Measurements from ENCODE around the gene CCL7. TPM values are rescaled to one million over a fixed set of nuclear protein-coding genes. Genes with fewer than 3 reads are reported as not detected.

The CCL7 gene
- total RNA-seq, 2 experiments from 2014 or later = not detected

DNA sequence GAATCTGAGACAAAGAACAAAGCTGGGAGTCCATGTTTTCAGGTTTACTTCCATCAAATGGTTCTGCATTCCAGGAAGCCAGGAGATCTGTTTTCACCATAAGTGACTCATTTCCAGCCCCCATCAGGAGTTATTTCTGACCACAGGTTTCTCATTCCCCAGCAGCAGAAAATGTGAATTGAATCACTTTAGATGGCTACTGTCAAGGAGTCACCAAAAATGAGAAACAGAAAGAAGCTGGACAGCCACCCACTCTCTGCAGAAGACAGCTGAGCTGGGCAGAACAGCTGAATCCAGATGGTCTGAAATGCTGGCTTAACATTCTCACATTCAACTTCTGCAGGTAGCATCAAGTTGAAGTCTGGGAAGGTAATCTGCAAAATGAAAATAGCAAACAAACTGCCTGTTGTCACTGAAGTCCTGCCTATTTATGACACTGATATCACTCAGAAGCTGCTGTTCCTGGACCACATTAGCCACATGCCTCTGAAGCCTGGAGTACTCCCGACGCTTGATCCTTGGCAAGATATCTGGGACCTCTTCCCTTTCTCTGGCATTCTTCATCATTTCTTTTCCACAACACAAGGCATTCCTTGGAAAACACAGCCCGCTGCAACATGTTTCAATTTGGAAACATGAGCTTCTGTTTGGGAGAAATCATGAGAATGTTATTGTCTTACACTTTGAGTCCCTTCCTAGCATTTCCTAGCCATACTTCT, 30.8 kb downstream of the CCL7 start:
- Mint-ChIP-seq H3K36me3 (no peaks in the 10 kb centered on the region), H3K4me3 (no peak overlapping the region), H3K4me1 (ENCODE audit: low read depth) (no peaks in the 10 kb centered on the region), H3K9me3 (peaks cover 2% of the 10 kb centered on the region), H3K27ac (no peak overlapping the region), H3K27me3 (peaks cover 18% of the 10 kb centered on the region)
- ChIA-PET CTCF (interaction anchor here (1.0 to 1.4 kb wide), 2 partner anchors 13 to 100 kb away, joined by 3 to 6 read pairs; no protein-coding TSS in a partner anchor), POLR2A (no interaction called here)
- intact Hi-C loops (cut with micrococcal nuclease) = no loop called here
- DNase-seq = no peak

DNA sequence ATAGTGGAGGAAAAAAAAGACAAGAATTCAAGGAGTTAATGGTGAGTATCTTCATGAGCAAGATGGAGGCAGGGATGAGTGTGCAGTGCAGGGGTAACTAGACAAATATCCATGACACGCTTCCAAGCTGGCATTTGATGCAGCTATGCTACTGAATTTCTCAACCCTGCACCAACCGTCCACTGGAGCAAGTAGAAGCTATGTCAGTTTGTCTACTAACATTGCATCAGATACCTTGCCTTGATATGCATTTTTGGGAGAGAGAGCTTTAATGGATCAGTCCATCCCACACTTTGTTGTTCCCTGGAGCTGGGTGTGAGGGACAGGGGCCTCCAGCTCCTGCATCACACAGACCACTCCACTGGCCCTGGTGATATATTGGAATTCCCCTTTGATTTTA, 32.0 kb downstream of the CCL7 start:
- intact Hi-C loops (cut with micrococcal nuclease) = no loop called here
- Mint-ChIP-seq H3K27ac (no peak overlapping the region), H3K4me1 (ENCODE audit: low read depth) (no peaks in the 10 kb centered on the region), H3K36me3 (no peaks in the 10 kb centered on the region), H3K27me3 (peaks cover 22% of the 10 kb centered on the region), H3K4me3 (no peak overlapping the region), H3K9me3 (no peaks in the 10 kb centered on the region)
- no peak for DNase-seq
- POLR2A ChIA-PET = no interaction called here
- CTCF ChIA-PET = interaction anchor here (1.3 to 1.4 kb wide), 2 partner anchors 101 to 130 kb away, joined by 3 to 6 read pairs; no protein-coding TSS in a partner anchor

DNA sequence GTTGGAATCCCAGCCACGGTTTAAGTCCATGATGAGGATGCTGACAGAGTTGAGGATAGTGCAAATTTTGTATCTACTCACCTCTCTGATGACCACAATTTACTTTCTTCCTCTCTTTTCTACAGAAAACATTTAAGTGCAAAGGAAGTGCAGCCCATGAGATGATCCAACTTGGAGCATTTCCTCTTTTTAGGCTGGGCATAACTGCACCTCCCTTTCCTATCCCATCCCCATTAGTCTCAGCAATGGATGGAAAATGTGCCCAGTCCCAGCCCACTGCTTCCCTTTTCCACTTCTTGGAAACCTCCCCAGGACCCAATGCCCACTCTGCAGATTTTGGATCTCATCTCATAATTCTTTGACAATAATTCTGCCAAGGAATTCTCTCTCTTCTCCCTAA, 32.6 kb downstream of the CCL7 start:
- no peaks in the 10 kb centered on the region for H3K4me1 Mint-ChIP-seq (ENCODE audit: low read depth)
- H3K4me3 Mint-ChIP-seq = no peak overlapping the region
- POLR2A ChIA-PET = no interaction called here
- H3K27ac Mint-ChIP-seq = no peak overlapping the region
- DNase-seq = no peak
- intact Hi-C loops (cut with micrococcal nuclease) = no loop called here
- H3K27me3 Mint-ChIP-seq = peaks cover 22% of the 10 kb centered on the region
- no peaks in the 10 kb centered on the region for H3K36me3 Mint-ChIP-seq
- CTCF ChIA-PET = interaction anchor here (1.3 kb wide), 1 partner anchor 131 kb away, joined by 3 read pairs; no protein-coding TSS in a partner anchor
- no peaks in the 10 kb centered on the region for H3K9me3 Mint-ChIP-seq

DNA sequence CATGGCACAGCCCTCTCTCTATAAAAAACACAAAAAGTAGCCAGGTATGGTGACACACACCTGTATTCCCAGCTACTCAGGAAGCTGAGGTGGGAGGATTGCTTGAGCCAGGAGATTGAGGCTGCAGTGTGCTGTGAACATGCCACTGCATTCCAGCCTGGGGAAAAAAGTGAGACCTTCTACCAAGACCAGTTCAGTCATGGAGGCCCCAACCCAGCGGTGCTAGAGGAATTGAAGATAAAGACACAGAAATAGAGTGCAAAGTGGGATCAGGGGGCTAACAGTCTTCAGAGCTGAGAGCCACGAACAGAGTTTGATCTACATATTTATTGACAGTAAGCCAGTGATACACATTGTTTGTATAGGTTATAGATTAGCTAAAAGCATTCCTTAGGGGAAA, 33.6 kb downstream of the CCL7 start:
- H3K4me1 Mint-ChIP-seq (ENCODE audit: low read depth) = no peaks in the 10 kb centered on the region
- H3K36me3 Mint-ChIP-seq = no peaks in the 10 kb centered on the region
- DNase-seq = no peak
- H3K27ac Mint-ChIP-seq = no peak overlapping the region
- H3K27me3 Mint-ChIP-seq = peaks cover 20% of the 10 kb centered on the region
- CTCF ChIA-PET = no interaction called here
- intact Hi-C loops (cut with micrococcal nuclease) = no loop called here
- H3K9me3 Mint-ChIP-seq = no peaks in the 10 kb centered on the region
- POLR2A ChIA-PET = no interaction called here
- no peak overlapping the region for H3K4me3 Mint-ChIP-seq

DNA sequence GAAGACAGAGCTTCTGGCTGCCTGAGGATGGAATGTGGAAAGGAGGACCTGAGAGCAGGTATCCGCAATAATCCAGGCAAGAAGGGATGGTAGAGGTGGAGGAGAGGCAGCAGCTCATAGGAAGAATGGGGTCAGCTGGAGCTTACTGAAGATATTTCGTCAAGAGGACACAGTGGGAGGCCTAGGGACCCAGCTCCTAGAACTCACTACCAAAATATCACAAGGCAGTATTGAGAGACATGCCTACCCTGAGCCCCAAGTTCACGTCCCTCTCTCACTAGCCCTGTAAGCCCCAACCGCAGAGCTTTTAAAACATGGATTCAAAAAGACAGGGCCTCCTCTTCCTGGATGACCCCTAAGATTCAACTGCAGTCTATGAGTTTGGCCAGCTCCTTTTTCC, 35.0 kb downstream of the CCL7 start:
- POLR2A ChIA-PET = no interaction called here

DNA sequence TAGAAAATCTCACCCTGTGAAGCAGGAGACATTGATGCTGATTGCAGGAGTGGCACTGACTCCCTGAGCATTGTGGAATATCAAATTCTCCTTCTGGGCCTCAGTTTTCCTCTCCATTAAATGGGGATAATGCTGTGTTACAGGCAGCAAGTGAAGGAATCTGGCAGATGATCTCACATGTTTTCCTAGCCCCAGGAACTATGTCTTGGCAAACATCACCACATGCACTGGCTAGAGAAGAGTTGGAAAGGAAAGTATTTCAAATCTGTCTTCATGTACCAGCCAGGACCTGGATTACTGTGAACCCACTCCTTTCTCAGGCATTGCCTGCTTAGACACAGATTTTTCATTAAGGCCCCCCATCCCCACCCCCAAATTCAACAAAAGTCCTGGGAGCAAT, 35.6 kb downstream of the CCL7 start:
- CTCF ChIA-PET = interaction anchor here (1.6 kb wide), 1 partner anchor 55 kb away, joined by 3 read pairs; no protein-coding TSS in a partner anchor
- no peak for DNase-seq
- intact Hi-C loops (cut with micrococcal nuclease) = no loop called here
- Mint-ChIP-seq H3K27me3 (peaks cover 14% of the 10 kb centered on the region), H3K9me3 (no peaks in the 10 kb centered on the region), H3K4me1 (ENCODE audit: low read depth) (no peaks in the 10 kb centered on the region), H3K4me3 (no peak overlapping the region), H3K36me3 (no peaks in the 10 kb centered on the region), H3K27ac (no peak overlapping the region)
- POLR2A ChIA-PET = no interaction called here

More for the DNA sequence above, 35.0 kb downstream of the CCL7 start:
- no peak overlapping the region for H3K27ac Mint-ChIP-seq
- no peaks in the 10 kb centered on the region for H3K36me3 Mint-ChIP-seq
- H3K9me3 Mint-ChIP-seq = no peaks in the 10 kb centered on the region
- no peaks in the 10 kb centered on the region for H3K4me1 Mint-ChIP-seq (ENCODE audit: low read depth)
- no peak overlapping the region for H3K4me3 Mint-ChIP-seq
- CTCF ChIA-PET = interaction anchor here (1.6 kb wide), 1 partner anchor 56 kb away, joined by 3 read pairs; no protein-coding TSS in a partner anchor
- intact Hi-C loops (cut with micrococcal nuclease) = no loop called here
- peaks cover 14% of the 10 kb centered on the region for H3K27me3 Mint-ChIP-seq
- no peak for DNase-seq

DNA sequence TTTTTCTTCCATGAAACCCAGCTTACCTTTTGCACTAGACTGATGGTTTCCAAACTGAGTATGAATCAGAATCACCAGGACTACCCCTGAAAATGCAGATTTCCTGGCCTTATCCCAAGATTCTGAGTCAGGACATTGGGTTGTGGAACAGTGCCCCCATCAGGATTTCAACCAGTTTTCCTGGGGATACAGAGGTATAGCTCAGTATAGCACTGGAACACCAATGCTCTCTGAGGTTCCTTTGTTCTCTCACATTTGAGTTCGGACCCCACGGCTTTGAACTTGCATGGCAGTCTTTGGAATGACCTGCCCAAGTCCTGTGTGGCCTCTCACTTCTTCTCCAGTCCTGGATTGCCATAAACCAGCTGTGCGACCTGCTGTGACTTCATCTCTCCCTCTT, 36.4 kb downstream of the CCL7 start:
- Mint-ChIP-seq H3K4me3 (no peak overlapping the region), H3K27ac (no peak overlapping the region), H3K9me3 (no peaks in the 10 kb centered on the region), H3K4me1 (ENCODE audit: low read depth) (no peaks in the 10 kb centered on the region), H3K36me3 (no peaks in the 10 kb centered on the region), H3K27me3 (peaks cover 15% of the 10 kb centered on the region)
- intact Hi-C loops (cut with micrococcal nuclease) = no loop called here
- CTCF ChIA-PET = no interaction called here
- no peak for DNase-seq
- POLR2A ChIA-PET = no interaction called here

DNA sequence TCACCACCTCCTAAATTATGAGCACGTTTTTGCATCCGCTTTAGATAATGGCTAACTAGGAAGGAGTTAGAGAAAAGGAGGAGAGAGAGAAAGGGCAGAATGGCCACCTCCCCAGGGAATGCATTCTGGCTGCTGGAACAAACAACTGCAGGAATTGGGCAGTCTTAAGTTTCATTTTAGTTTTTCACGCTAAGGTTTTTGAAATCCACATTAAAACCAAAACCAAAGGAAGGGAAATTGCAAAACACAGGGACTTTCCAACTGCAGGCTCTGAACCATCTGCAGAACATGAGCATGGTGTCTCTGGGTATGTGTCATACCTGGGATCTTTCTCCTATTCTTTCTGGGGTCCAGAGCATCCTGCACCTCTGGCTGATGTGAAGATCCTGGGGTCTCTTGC, 37.1 kb downstream of the CCL7 start:
- Mint-ChIP-seq H3K9me3 (no peaks in the 10 kb centered on the region), H3K36me3 (no peaks in the 10 kb centered on the region), H3K27me3 (peaks cover 17% of the 10 kb centered on the region), H3K27ac (no peak overlapping the region), H3K4me3 (no peak overlapping the region), H3K4me1 (ENCODE audit: low read depth) (no peaks in the 10 kb centered on the region)
- CTCF ChIA-PET = no interaction called here
- POLR2A ChIA-PET = no interaction called here
- intact Hi-C loops (cut with micrococcal nuclease) = no loop called here
- DNase-seq = no peak

DNA sequence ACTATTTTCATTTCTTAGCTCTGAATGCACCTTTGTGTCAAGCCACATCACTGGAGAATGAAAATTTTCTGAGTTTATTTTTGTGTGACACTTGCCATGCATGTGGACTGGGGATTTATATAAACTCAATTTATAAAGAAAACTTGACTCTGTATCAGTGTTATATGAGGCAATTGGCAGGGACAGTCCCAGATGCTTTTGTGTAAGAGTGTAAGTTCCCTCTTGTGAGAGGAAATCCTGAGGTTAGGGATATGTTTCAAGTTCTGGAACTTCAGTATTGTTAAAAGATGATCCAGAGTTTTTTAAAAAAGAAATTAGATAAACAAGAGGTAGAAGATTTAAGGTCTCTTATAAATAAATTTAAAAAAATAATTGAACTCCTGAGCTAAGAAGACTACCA, 38.4 kb downstream of the CCL7 start:
- no peak overlapping the region for H3K4me3 Mint-ChIP-seq
- no peak for DNase-seq
- ChIA-PET POLR2A (no interaction called here), CTCF (interaction anchor here (0.8 kb wide), 1 partner anchor 53 kb away, joined by 3 read pairs; no protein-coding TSS in a partner anchor)
- no peaks in the 10 kb centered on the region for H3K9me3 Mint-ChIP-seq
- H3K27me3 Mint-ChIP-seq = peaks cover 20% of the 10 kb centered on the region
- H3K4me1 Mint-ChIP-seq (ENCODE audit: low read depth) = no peaks in the 10 kb centered on the region
- no peaks in the 10 kb centered on the region for H3K36me3 Mint-ChIP-seq
- no peak overlapping the region for H3K27ac Mint-ChIP-seq
- intact Hi-C loops (cut with micrococcal nuclease) = no loop called here

DNA sequence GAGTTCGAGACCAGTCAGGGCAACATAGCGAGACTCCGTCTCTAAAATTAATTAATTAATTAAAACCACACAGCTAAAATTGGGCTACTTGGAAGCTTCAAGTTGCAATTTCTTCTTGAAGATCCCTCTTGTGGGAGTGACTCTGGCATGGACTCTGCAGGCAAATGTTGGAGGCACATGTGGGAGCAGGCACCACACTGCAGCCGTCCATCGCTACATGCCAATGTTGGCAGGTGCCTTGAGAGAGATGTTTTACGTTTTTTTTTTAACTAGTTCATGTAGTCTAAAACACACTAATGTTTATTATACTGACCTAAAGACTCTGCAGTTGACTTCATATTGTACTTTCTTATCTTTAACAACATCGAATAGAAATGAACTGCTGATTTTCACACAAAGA, 41.3 kb downstream of the CCL7 start:
- CTCF ChIA-PET = interaction anchor here (0.6 kb wide), 1 partner anchor 28 kb away, joined by 4 read pairs; no protein-coding TSS in a partner anchor
- POLR2A ChIA-PET = no interaction called here
- DNase-seq = no peak
- Mint-ChIP-seq H3K9me3 (no peaks in the 10 kb centered on the region), H3K27ac (no peak overlapping the region), H3K4me1 (ENCODE audit: low read depth) (no peaks in the 10 kb centered on the region), H3K36me3 (no peaks in the 10 kb centered on the region), H3K4me3 (no peak overlapping the region), H3K27me3 (peaks cover 25% of the 10 kb centered on the region)
- intact Hi-C loops (cut with micrococcal nuclease) = no loop called here

DNA sequence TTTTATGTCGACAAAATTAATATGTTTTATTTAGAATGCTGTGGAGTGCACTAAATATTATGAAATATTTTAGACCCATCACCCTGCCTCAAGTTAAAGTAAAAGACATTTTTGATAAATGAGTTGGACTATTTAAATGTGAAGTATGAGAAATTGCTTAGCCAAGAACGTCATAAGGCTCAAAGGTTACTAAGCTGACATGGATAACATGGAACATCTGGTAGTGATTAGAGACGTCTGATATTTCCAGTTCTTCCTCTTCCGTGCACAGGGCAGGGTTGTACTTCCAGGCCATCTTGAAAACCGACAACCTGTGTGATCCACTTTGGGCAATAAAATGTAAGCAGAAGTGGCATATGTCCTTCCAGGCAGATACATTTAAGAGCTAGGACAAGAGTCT, 42.1 kb downstream of the CCL7 start:
- Mint-ChIP-seq H3K9me3 (no peaks in the 10 kb centered on the region), H3K27ac (no peak overlapping the region), H3K4me1 (ENCODE audit: low read depth) (no peaks in the 10 kb centered on the region), H3K36me3 (no peaks in the 10 kb centered on the region), H3K27me3 (peaks cover 23% of the 10 kb centered on the region), H3K4me3 (no peak overlapping the region)
- ChIA-PET POLR2A (no interaction called here), CTCF (no interaction called here)
- DNase-seq = no peak
- intact Hi-C loops (cut with micrococcal nuclease) = no loop called here

DNA sequence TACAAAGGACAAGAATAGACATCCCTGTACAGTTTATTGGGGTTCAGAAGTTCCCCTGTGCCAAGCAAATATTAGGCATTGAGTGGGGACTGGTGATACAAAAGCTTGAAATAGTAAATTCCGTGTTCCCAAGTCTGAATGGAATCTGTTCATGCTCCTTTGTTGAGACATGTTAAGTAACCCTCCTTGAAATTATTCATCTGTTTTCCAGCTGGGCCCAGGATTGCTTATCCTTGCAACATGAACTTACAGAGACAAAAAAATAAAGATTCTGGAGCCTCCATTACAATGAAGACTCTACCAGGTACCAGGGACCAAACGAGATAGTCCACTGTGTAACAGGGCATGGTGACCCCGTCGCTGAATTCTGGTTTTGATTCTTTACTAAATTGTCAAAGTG, 43.1 kb downstream of the CCL7 start:
- POLR2A ChIA-PET = no interaction called here
- DNase-seq = no peak
- Mint-ChIP-seq H3K36me3 (no peaks in the 10 kb centered on the region), H3K4me3 (no peak overlapping the region), H3K9me3 (no peaks in the 10 kb centered on the region), H3K4me1 (ENCODE audit: low read depth) (no peaks in the 10 kb centered on the region), H3K27me3 (peaks cover 19% of the 10 kb centered on the region), H3K27ac (no peak overlapping the region)
- intact Hi-C loops (cut with micrococcal nuclease) = no loop called here
- CTCF ChIA-PET = interaction anchor here (1.6 kb wide), 1 partner anchor 48 kb away, joined by 3 read pairs; no protein-coding TSS in a partner anchor

DNA sequence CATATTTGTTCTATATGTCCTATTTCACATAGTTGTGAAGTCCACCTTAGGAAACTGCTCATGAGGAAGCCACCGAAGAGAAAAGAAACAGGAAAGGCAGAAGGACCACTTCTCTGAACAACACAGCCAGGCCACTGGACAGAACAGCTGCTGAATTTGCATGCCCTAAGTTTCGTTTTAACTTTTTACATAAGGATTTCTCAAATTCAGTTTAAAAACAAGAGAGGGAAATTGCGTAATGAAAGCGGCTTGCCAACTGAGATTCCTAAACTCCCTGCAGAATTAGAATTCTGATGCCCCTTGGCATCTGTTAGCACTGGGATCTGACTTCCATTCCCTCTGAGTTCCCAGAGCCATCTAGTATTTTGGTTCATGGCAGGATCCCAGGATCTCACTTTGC, 44.3 kb downstream of the CCL7 start:
- POLR2A ChIA-PET = no interaction called here
- Mint-ChIP-seq H3K36me3 (no peaks in the 10 kb centered on the region), H3K4me3 (no peak overlapping the region), H3K4me1 (ENCODE audit: low read depth) (no peaks in the 10 kb centered on the region), H3K9me3 (no peaks in the 10 kb centered on the region), H3K27me3 (peaks cover 19% of the 10 kb centered on the region), H3K27ac (no peak overlapping the region)
- intact Hi-C loops (cut with micrococcal nuclease) = no loop called here
- CTCF ChIA-PET = interaction anchor here (0.7 kb wide), 1 partner anchor 14 kb away, joined by 3 read pairs; no protein-coding TSS in a partner anchor
- no peak for DNase-seq

All from activated CD4-positive, alpha-beta memory T cell treated with anti-CD3 and anti-CD28 coated beads for 36 hours (primary cell).